ENCODE results near the gene LSM14A.

LSM14A gene

GRCh38 chr19:34225659-34226015 is 53.3 kb downstream of the LSM14A start:
- DNase-seq (ENCODE audit: low read depth in 1 of 2, low spot score in 1 of 2) = no peak
- Histone ChIP-seq H3K4me3 (replicated peaks; ENCODE audit: insufficient read depth, low read length) (no peak overlapping the region), H3K27me3 (ENCODE audit: insufficient read depth, poor library complexity, severe bottlenecking) (no peaks in the 10 kb centered on the region), H3K27ac (replicated peaks) (no peak overlapping the region)
- TF ChIP-seq CTCF (IDR thresholded peaks at IDR 0.05; ENCODE audit: insufficient read depth, low read length) = no peak
- TF ChIP-seq REST (IDR thresholded peaks at IDR 0.05; ENCODE audit: insufficient replicate concordance, low read depth) = no peak
- no peak for TF ChIP-seq POLR2AphosphoS5 (IDR thresholded peaks at IDR 0.05; ENCODE audit: low read depth)
- TF ChIP-seq GABPA (IDR thresholded peaks at IDR 0.05; ENCODE audit: low read depth) = no peak
- no peak for TF ChIP-seq SPI1 (IDR thresholded peaks at IDR 0.05; ENCODE audit: borderline replicate concordance, low read depth)

- no peak for DNase-seq (ENCODE audit: low read depth in 1 of 2, low spot score in 1 of 2)
- H3K27me3 ChIP-seq (ENCODE audit: insufficient read depth, poor library complexity, severe bottlenecking) = no peaks in the 10 kb centered on the region
- H3K27ac ChIP-seq (replicated peaks) = no peak overlapping the region
- TF ChIP-seq SPI1 (IDR thresholded peaks at IDR 0.05; ENCODE audit: borderline replicate concordance, low read depth) (no peak), GABPA (IDR thresholded peaks at IDR 0.05; ENCODE audit: low read depth) (no peak), CTCF (IDR thresholded peaks at IDR 0.05; ENCODE audit: insufficient read depth, low read length) (no peak), POLR2AphosphoS5 (IDR thresholded peaks at IDR 0.05; ENCODE audit: low read depth) (no peak), REST (IDR thresholded peaks at IDR 0.05; ENCODE audit: insufficient replicate concordance, low read depth) (no peak)
- H3K4me3 ChIP-seq (replicated peaks; ENCODE audit: insufficient read depth, low read length) = no peak overlapping the region
These were observed 53.7 kb downstream of the LSM14A start for GRCh38 chr19:34226036-34226435.

GRCh38 chr19:34228347-34228746 is 56.0 kb downstream of the LSM14A start:
- TF ChIP-seq GABPA (IDR thresholded peaks at IDR 0.05; ENCODE audit: low read depth) (no peak), CTCF (IDR thresholded peaks at IDR 0.05; ENCODE audit: insufficient read depth, low read length) (no peak), REST (IDR thresholded peaks at IDR 0.05; ENCODE audit: insufficient replicate concordance, low read depth) (no peak), POLR2AphosphoS5 (IDR thresholded peaks at IDR 0.05; ENCODE audit: low read depth) (no peak)

More at GRCh38 chr19:34228347-34228746, 56.0 kb downstream of the LSM14A start:
- no peak overlapping the region for H3K27ac ChIP-seq (replicated peaks)
- H3K27me3 ChIP-seq (ENCODE audit: insufficient read depth, poor library complexity, severe bottlenecking) = no peaks in the 10 kb centered on the region
- DNase-seq (ENCODE audit: low read depth in 1 of 2, low spot score in 1 of 2) = no peak
- H3K4me3 ChIP-seq (replicated peaks; ENCODE audit: insufficient read depth, low read length) = no peak overlapping the region
